ENCODE data around the gene CDKAL1.

DNA sequence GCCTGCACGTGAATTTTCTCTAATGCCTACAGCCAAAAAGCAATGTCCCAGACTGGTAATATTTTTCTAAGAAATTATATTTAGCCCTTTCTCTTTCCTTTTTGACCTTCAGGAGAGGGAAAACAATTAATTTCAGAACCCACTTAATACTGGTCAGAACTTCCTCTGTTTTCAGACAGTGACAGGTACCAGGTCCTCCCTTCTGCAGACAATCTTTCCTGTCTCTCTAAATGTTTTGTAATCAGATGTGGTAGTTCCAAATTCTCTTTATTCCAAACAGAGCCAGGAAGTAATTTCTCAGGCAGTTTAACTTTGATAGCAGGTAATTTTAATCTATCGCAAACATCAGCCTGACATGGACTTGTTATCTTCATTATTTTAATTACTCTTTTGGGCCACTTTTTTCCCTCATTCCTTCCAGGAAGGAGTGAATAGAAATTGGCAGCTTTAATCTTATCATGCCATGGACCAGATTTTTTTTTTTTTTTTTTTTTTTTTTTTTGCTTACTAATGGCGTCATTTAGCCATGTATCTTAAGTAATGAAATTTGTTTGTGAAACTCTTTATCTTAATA, 710.7 kb downstream of the CDKAL1 start:
- TF ChIP-seq, protein P1, sequence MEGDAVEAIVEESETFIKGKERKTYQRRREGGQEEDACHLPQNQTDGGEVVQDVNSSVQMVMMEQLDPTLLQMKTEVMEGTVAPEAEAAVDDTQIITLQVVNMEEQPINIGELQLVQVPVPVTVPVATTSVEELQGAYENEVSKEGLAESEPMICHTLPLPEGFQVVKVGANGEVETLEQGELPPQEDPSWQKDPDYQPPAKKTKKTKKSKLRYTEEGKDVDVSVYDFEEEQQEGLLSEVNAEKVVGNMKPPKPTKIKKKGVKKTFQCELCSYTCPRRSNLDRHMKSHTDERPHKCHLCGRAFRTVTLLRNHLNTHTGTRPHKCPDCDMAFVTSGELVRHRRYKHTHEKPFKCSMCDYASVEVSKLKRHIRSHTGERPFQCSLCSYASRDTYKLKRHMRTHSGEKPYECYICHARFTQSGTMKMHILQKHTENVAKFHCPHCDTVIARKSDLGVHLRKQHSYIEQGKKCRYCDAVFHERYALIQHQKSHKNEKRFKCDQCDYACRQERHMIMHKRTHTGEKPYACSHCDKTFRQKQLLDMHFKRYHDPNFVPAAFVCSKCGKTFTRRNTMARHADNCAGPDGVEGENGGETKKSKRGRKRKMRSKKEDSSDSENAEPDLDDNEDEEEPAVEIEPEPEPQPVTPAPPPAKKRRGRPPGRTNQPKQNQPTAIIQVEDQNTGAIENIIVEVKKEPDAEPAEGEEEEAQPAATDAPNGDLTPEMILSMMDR (conservative IDR thresholded peaks at IDR 0.05; ENCODE audit: low read depth, low read length) = no peak
- TF ChIP-seq EZH2 (IDR thresholded peaks at IDR 0.05; ENCODE audit: low read length, unreplicated experiment) (no peak), EZH2phosphoT487 (IDR thresholded peaks at IDR 0.05; ENCODE audit: borderline replicate concordance, low read length) (no peak)
